Ishikawa (cell line): ENCODE results near the gene SLC7A4.
A peak's percentile ranks its signal among the peaks of the same experiment; 100 is the strongest.

Experiments used
- CEBPB ChIP-seq: IDR thresholded peaks from 2 replicates; pipeline ENCODE4 v1.6.1; 2012
- CREB1 ChIP-seq: IDR thresholded peaks from 2 replicates; pipeline ENCODE4 v1.6.1; 2012; ENCODE audit warnings: low read depth
- EP300 ChIP-seq: IDR thresholded peaks from 2 replicates; pipeline ENCODE4 v1.6.1; 2012; ENCODE audit warnings: borderline replicate concordance
- MAX ChIP-seq: IDR thresholded peaks from 2 replicates; pipeline ENCODE4 v1.6.1; 2012
- NFIC ChIP-seq: IDR thresholded peaks from 2 replicates; pipeline ENCODE4 v1.6.1; 2012
- RAD21 ChIP-seq: IDR thresholded peaks from 2 replicates; pipeline ENCODE4 v1.6.1; 2012; ENCODE audit warnings: low read depth
- REST ChIP-seq: IDR thresholded peaks from 2 replicates; pipeline ENCODE4 v1.6.1; 2012; ENCODE audit warnings: low read depth, mild to moderate bottlenecking
- TAF1 ChIP-seq: IDR thresholded peaks from 2 replicates; pipeline ENCODE4 v1.6.1; 2012; ENCODE audit warnings: low read depth, mild to moderate bottlenecking
- TCF12 ChIP-seq: IDR thresholded peaks from 2 replicates; pipeline ENCODE4 v1.6.1; 2012; ENCODE audit warnings: low read depth
- YY1 ChIP-seq: IDR thresholded peaks from 2 replicates; pipeline ENCODE4 v1.6.1; 2012; ENCODE audit warnings: low read depth
- ZBTB7A ChIP-seq: IDR thresholded peaks from 2 replicates; pipeline ENCODE4 v1.6.1; 2012; ENCODE audit warnings: low read depth

GRCh38 chr22:21013657-21014201 is 18.6 kb downstream of the SLC7A4 start:
- TF ChIP-seq NFIC (no peak), MAX (no peak), RAD21 (no peak), EP300 (no peak), ZBTB7A (peak; percentile 70; the same call in 1 of the 2 replicates), YY1 (no peak), REST (0 out of 2 replicates have a peak, but pooled peaks have one; percentile 29), TCF12 (no peak), TAF1 (no peak), CREB1 (no peak), CEBPB (no peak)
